H9 (cell line): ENCODE data around the gene TMEM121. TPM values are rescaled to one million over a fixed set of nuclear protein-coding genes. Genes with fewer than 3 reads are reported as not detected.
"Not testable (repeated sequence)": the region's sequence is repeated elsewhere in the genome, so short reads cannot be mapped to it uniquely, and the experiment has no call there.

ENCODE experiments used
- DNase-seq: peaks from one replicate; pipeline ENCODE4 v3.0.0-alpha.2; 2017
- H2AFZ ChIP-seq: one replicate; pipeline ENCODE4 v1.6.1; 2013; ENCODE audit warnings: mild to moderate bottlenecking, low read length, control low read depth, moderate library complexity
- H2AK5ac ChIP-seq: 2 replicates; pipeline ENCODE4 v1.6.1; 2013; ENCODE audit warnings: low read length, control low read depth, mixed read lengths; ENCODE audit not compliant: insufficient read length
- H2BK120ac ChIP-seq: one replicate; pipeline ENCODE4 v1.6.1; 2013; ENCODE audit warnings: low read depth, mild to moderate bottlenecking, low read length, control low read depth, inconsistent platforms; ENCODE audit not compliant: poor library complexity, severe bottlenecking
- H2BK12ac ChIP-seq: 2 replicates; pipeline ENCODE4 v1.6.1; 2013; ENCODE audit warnings: low read length, control low read depth, mixed read lengths, low read depth; ENCODE audit not compliant: insufficient read length
- H2BK15ac ChIP-seq: 2 replicates; pipeline ENCODE4 v1.6.1; 2013; ENCODE audit warnings: low read depth, low read length, control low read depth
- H2BK20ac ChIP-seq: one replicate; pipeline ENCODE4 v1.6.1; 2013; ENCODE audit warnings: low read depth, mild to moderate bottlenecking, low read length, control low read depth, inconsistent platforms; ENCODE audit not compliant: poor library complexity, severe bottlenecking
- H2BK5ac ChIP-seq: 2 replicates; pipeline ENCODE4 v1.6.1; 2013; ENCODE audit warnings: low read length, control low read depth, mixed read lengths; ENCODE audit not compliant: insufficient read length
- H3K14ac ChIP-seq: 2 replicates; pipeline ENCODE4 v1.6.1; 2013; ENCODE audit warnings: low read length, control low read depth; ENCODE audit not compliant: insufficient read depth
- H3K18ac ChIP-seq: 2 replicates; pipeline ENCODE4 v1.6.1; 2013; ENCODE audit warnings: low read depth, mild to moderate bottlenecking, mixed read lengths, low read length, control low read depth; ENCODE audit not compliant: insufficient read length
- H3K23ac ChIP-seq: 2 replicates; pipeline ENCODE4 v1.6.1; 2013; ENCODE audit warnings: low read length, control low read depth, mixed read lengths, low read depth; ENCODE audit not compliant: insufficient read length
- H3K23me2 ChIP-seq: 2 replicates; pipeline ENCODE4 v1.6.1; 2013; ENCODE audit warnings: low read depth, mild to moderate bottlenecking, mixed read lengths, low read length, control low read depth; ENCODE audit not compliant: insufficient read length, poor library complexity, severe bottlenecking
- H3K27ac ChIP-seq: 2 replicates; pipeline ENCODE4 v1.5.1; 2013; ENCODE audit warnings: low read length, control low read depth, mixed read lengths, low read depth; ENCODE audit not compliant: insufficient read length
- H3K27me3 ChIP-seq: 2 replicates; pipeline ENCODE4 v1.6.1; 2013; ENCODE audit warnings: low read length, control low read depth, inconsistent platforms; ENCODE audit not compliant: insufficient read depth
- H3K4ac ChIP-seq: 2 replicates; pipeline ENCODE4 v1.6.1; 2013; ENCODE audit warnings: low read depth, mild to moderate bottlenecking, control low read depth, inconsistent platforms, low read length, moderate library complexity
- H3K4me1 ChIP-seq: 2 replicates; pipeline ENCODE4 v1.6.1; 2013; ENCODE audit warnings: low read length, control low read depth, inconsistent platforms; ENCODE audit not compliant: insufficient read depth
- H3K4me2 ChIP-seq: 2 replicates; pipeline ENCODE4 v1.6.1; 2013; ENCODE audit warnings: low read length, control low read depth, mixed read lengths; ENCODE audit not compliant: insufficient read length, insufficient read depth
- H3K56ac ChIP-seq: 2 replicates; pipeline ENCODE4 v1.6.1; 2013; ENCODE audit warnings: low read depth, mild to moderate bottlenecking, mixed read lengths, low read length, control low read depth; ENCODE audit not compliant: insufficient read length
- H3K79me1 ChIP-seq: 2 replicates; pipeline ENCODE4 v1.6.1; 2013; ENCODE audit warnings: low read depth, mild to moderate bottlenecking, moderate library complexity, low read length, control low read depth, inconsistent platforms; ENCODE audit not compliant: insufficient read depth, poor library complexity, severe bottlenecking
- H3K79me2 ChIP-seq: 2 replicates; pipeline ENCODE4 v1.6.1; 2013; ENCODE audit warnings: low read length, control low read depth, inconsistent platforms; ENCODE audit not compliant: insufficient read depth
- H3K9ac ChIP-seq: 2 replicates; pipeline ENCODE4 v1.6.1; 2013; ENCODE audit warnings: low read length, control low read depth, mixed read lengths; ENCODE audit not compliant: insufficient read length; ENCODE audit errors: extremely low read depth
- H3K9me3 ChIP-seq: one replicate; pipeline ENCODE4 v1.6.1; 2013; ENCODE audit warnings: low read depth, low read length, inconsistent platforms; ENCODE audit not compliant: control insufficient read depth
- H3T11ph ChIP-seq: one replicate; pipeline ENCODE4 v1.6.1; 2013; ENCODE audit warnings: mild to moderate bottlenecking, low read length, control low read depth, inconsistent platforms
- H4K20me1 ChIP-seq: one replicate; pipeline ENCODE4 v1.6.1; 2013; ENCODE audit not compliant: control insufficient read depth, insufficient read length, insufficient read depth
- H4K5ac ChIP-seq: 2 replicates; pipeline ENCODE4 v1.6.1; 2013; ENCODE audit warnings: low read depth, mild to moderate bottlenecking, mixed read lengths, low read length, control low read depth; ENCODE audit not compliant: insufficient read length
- H4K8ac ChIP-seq: replicated peaks from 2 replicates; pipeline ENCODE4 v1.6.1; 2013; ENCODE audit warnings: low read length, control low read depth, mixed read lengths, low read depth; ENCODE audit not compliant: insufficient read length
- H4K91ac ChIP-seq: 2 replicates; pipeline ENCODE4 v1.6.1; 2013; ENCODE audit warnings: low read depth, mild to moderate bottlenecking, moderate library complexity, mixed read lengths, low read length, control low read depth; ENCODE audit not compliant: insufficient read length
- H3K27ac Mint-ChIP-seq, 3 experiments: 2 replicates in 2 of 3; 3 replicates in 1 of 3; pipeline ENCODE4 v1.8.0; 2020 to 2021; ENCODE audit warnings: mixed read lengths in 3 of 3, mild to moderate bottlenecking in 1 of 3, moderate library complexity in 1 of 3
- H3K27me3 Mint-ChIP-seq: 2 replicates; pipeline ENCODE4 v1.8.0; 2021; ENCODE audit warnings: low read depth, mild to moderate bottlenecking, moderate library complexity, mixed read lengths
- H3K36me3 Mint-ChIP-seq, 3 experiments: 2 replicates in 2 of 3; 3 replicates in 1 of 3; pipeline ENCODE4 v1.8.0; 2020 to 2021; ENCODE audit warnings: low read depth in 3 of 3, mixed read lengths in 3 of 3; ENCODE audit not compliant: insufficient read depth in 1 of 3
- H3K4me1 Mint-ChIP-seq, 2 experiments: 2 replicates each; pipeline ENCODE4 v1.8.0; 2020; ENCODE audit warnings: mixed read lengths in 2 of 2
- H3K4me3 Mint-ChIP-seq, 2 experiments: 2 replicates in 1 of 2; 3 replicates in 1 of 2; pipeline ENCODE4 v1.8.0; 2020 to 2021; ENCODE audit warnings: mild to moderate bottlenecking in 2 of 2, mixed read lengths in 2 of 2, moderate library complexity in 1 of 2
- H3K9me3 Mint-ChIP-seq, 2 experiments: 2 replicates in 1 of 2; 3 replicates in 1 of 2; pipeline ENCODE4 v1.8.0; 2020; ENCODE audit warnings: mild to moderate bottlenecking in 2 of 2, mixed read lengths in 2 of 2, moderate library complexity in 1 of 2
- WGBS: extraction: QIAGEN DNeasy Blood & Tissue Kit; methylation state at CpG from one replicate; pipeline ENCODE4 v1.1.7; 2013; ENCODE audit warnings: missing lambda C conversion rate, low lambda C conversion rate, mixed read lengths; ENCODE audit not compliant: insufficient read length; ENCODE audit errors: extremely low coverage; 5-methylcytosine and 5-hydroxymethylcytosine counted together
- total RNA-seq: library from RNA; stranded (reverse); gene quantifications from 2 replicates; pipeline ENCODE4 v1.2.1, GENCODE V29; 2021
- TF ChIP-seq, protein P1 (sequence below): fragments of 200-600 bp; sonication (generic); conservative IDR thresholded peaks from 3 replicates; pipeline ENCODE4 v1.8.0; 2021; ENCODE audit warnings: antibody characterized with exemption, mild to moderate bottlenecking

The TMEM121 gene
- total RNA-seq, 1 experiment from 2014 or later: 2.6 TPM

DNA sequence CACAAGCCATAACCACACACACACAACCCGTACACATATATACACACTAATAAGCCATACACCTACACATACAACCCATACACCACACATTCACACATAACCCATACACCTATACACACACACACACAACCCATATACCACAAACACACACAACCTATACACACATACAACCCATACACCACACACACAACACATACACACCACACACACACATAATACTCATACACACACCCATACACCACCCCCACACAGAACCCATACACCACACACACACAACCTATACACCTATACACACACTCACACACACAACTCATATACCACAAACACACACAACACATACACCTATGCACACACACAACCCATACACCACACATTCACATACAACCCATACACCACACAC, 44.1 kb downstream of the TMEM121 start:
- Histone ChIP-seq H3K4me2 (no peak overlapping the region), H4K91ac (no peak overlapping the region), H3K9me3 (peaks cover 49% of the 10 kb centered on the region), H4K5ac (no peak overlapping the region), H3K27ac (no peak overlapping the region), H3K14ac (no peak overlapping the region), H3K27me3 (no peaks in the 10 kb centered on the region), H2BK20ac (no peak overlapping the region), H3K23ac (no peak overlapping the region), H3K79me2 (no peaks in the 10 kb centered on the region), H2BK120ac (no peak overlapping the region), H4K8ac (no peak overlapping the region), H3K4me1 (no peaks in the 10 kb centered on the region), H2AFZ (no peak overlapping the region), H3K4ac (no peak overlapping the region), H3K18ac (no peak overlapping the region), H3T11ph (no peak overlapping the region), H3K9ac (no peak overlapping the region), H3K23me2 (no peaks in the 10 kb centered on the region), H3K56ac (no peak overlapping the region), H2BK5ac (no peak overlapping the region), H2BK12ac (no peak overlapping the region), H2BK15ac (no peak overlapping the region), H3K79me1 (no peaks in the 10 kb centered on the region), H2AK5ac (no peak overlapping the region), H4K20me1 (no peaks in the 10 kb centered on the region)
- no peak for DNase-seq
- Mint-ChIP-seq H3K9me3 (peaks cover 44 to 51% of the 10 kb centered on the region in 2 experiments), H3K36me3 (peaks cover 21 to 32% (median 31%) of the 10 kb centered on the region in 3 experiments; a peak in 6 of 7 replicates), H3K4me3 (no peak overlapping the region), H3K27me3 (peaks cover 3% of the 10 kb centered on the region), H3K4me1 (no peaks in the 10 kb centered on the region), H3K27ac (no peak overlapping the region)
- 100% methylated on average over 1 of the region's 1 CpG for WGBS
- TF ChIP-seq, protein P1, sequence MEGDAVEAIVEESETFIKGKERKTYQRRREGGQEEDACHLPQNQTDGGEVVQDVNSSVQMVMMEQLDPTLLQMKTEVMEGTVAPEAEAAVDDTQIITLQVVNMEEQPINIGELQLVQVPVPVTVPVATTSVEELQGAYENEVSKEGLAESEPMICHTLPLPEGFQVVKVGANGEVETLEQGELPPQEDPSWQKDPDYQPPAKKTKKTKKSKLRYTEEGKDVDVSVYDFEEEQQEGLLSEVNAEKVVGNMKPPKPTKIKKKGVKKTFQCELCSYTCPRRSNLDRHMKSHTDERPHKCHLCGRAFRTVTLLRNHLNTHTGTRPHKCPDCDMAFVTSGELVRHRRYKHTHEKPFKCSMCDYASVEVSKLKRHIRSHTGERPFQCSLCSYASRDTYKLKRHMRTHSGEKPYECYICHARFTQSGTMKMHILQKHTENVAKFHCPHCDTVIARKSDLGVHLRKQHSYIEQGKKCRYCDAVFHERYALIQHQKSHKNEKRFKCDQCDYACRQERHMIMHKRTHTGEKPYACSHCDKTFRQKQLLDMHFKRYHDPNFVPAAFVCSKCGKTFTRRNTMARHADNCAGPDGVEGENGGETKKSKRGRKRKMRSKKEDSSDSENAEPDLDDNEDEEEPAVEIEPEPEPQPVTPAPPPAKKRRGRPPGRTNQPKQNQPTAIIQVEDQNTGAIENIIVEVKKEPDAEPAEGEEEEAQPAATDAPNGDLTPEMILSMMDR: no peak

DNA sequence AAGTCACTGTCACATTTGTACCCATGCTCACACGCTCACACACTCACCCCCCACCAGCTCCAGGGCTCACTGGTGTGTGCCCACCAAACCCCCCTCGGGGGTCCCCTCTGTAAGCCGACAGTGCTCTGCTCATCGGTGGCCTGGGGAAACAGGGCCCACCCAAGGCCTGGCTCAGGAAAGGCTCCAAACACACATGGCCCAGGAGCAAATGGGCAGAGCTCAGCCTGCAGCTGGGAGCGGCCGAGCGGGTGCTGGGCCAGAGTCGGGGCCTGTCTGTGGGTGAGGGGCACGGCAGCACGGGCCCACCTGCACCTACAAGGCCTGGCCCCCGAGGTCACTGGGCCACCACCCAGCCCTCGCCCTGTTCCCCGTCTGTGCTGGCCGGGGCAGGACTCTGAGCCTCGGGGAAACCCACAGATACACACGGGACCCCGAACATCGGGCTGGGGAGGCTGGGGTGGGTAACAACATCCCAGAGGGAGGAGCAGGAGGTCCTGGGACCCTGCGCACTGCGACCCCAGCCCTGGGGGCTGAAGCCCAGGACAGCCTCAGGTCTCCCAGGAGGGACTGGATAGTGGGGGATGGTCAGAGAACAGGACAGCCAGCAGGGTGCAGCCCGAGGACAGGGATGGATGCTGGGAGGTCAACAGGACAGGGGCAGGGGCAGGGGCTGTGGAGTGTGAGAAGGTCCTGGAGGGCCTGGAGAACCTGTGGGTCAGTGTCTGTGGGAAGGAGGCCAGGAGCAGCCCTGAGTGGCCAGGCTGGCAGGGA, 45.0 kb downstream of the TMEM121 start:
- H2BK5ac ChIP-seq, H3K79me1 ChIP-seq, H3K4me2 ChIP-seq, H3K4me1 Mint-ChIP-seq, H3K23me2 ChIP-seq, H3K18ac ChIP-seq, H3T11ph ChIP-seq, H2BK12ac ChIP-seq, H3K79me2 ChIP-seq, H2AFZ ChIP-seq, H3K23ac ChIP-seq, H3K27me3 ChIP-seq, H4K91ac ChIP-seq, H2BK15ac ChIP-seq, H3K56ac ChIP-seq, H2AK5ac ChIP-seq, H3K4ac ChIP-seq, DNase-seq, H2BK20ac ChIP-seq, H3K27me3 Mint-ChIP-seq, H3K27ac Mint-ChIP-seq, H3K9ac ChIP-seq, H2BK120ac ChIP-seq, H3K14ac ChIP-seq, H4K5ac ChIP-seq, H4K8ac ChIP-seq, H4K20me1 ChIP-seq, H3K4me3 Mint-ChIP-seq, H3K27ac ChIP-seq, H3K4me1 ChIP-seq: not testable (repeated sequence)
- no CpG with 5 or more reads among the region's 21 CpGs for WGBS
- Mint-ChIP-seq H3K36me3 (peaks cover 25 to 35% (median 33%) of the 10 kb centered on the region in 3 experiments; a peak in 6 of 7 replicates), H3K9me3 (peaks cover 47 to 57% of the 10 kb centered on the region in 2 experiments)
- H3K9me3 ChIP-seq: peaks cover 54% of the 10 kb centered on the region
